Measurements from ENCODE around the gene ZYX.

Gene ZYX

GRCh38 chr7:143362131-143363015 lies 18.8 kb upstream of the ZYX start, which contains the start of gene FAM131B:
FAM131B (minus strand) TSS chr7:143362713; CDS start chr7:143362603, 110 bp downstream.
- Histone ChIP-seq H3K4me3 (replicated peaks; ENCODE audit: insufficient read depth, low read length) (peak within 1 kb of the TSS; percentile 49), H3K27me3 (ENCODE audit: insufficient read depth, poor library complexity, severe bottlenecking) (peaks cover 39% of the 10 kb centered on the region), H3K27ac (replicated peaks) (no peak within 1 kb of the TSS)
- no peak for DNase-seq (ENCODE audit: low read depth in 1 of 2, low spot score in 1 of 2)
- TF ChIP-seq, protein P1, sequence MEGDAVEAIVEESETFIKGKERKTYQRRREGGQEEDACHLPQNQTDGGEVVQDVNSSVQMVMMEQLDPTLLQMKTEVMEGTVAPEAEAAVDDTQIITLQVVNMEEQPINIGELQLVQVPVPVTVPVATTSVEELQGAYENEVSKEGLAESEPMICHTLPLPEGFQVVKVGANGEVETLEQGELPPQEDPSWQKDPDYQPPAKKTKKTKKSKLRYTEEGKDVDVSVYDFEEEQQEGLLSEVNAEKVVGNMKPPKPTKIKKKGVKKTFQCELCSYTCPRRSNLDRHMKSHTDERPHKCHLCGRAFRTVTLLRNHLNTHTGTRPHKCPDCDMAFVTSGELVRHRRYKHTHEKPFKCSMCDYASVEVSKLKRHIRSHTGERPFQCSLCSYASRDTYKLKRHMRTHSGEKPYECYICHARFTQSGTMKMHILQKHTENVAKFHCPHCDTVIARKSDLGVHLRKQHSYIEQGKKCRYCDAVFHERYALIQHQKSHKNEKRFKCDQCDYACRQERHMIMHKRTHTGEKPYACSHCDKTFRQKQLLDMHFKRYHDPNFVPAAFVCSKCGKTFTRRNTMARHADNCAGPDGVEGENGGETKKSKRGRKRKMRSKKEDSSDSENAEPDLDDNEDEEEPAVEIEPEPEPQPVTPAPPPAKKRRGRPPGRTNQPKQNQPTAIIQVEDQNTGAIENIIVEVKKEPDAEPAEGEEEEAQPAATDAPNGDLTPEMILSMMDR (IDR thresholded peaks at IDR 0.05; ENCODE audit: insufficient read depth, low read length) = no peak
- TF ChIP-seq SPI1 (IDR thresholded peaks at IDR 0.05; ENCODE audit: borderline replicate concordance, low read depth) = no peak
- no peak for TF ChIP-seq POLR2AphosphoS5 (IDR thresholded peaks at IDR 0.05; ENCODE audit: low read depth)
- no peak for TF ChIP-seq GABPA (IDR thresholded peaks at IDR 0.05; ENCODE audit: low read depth)
- TF ChIP-seq, protein P2, sequence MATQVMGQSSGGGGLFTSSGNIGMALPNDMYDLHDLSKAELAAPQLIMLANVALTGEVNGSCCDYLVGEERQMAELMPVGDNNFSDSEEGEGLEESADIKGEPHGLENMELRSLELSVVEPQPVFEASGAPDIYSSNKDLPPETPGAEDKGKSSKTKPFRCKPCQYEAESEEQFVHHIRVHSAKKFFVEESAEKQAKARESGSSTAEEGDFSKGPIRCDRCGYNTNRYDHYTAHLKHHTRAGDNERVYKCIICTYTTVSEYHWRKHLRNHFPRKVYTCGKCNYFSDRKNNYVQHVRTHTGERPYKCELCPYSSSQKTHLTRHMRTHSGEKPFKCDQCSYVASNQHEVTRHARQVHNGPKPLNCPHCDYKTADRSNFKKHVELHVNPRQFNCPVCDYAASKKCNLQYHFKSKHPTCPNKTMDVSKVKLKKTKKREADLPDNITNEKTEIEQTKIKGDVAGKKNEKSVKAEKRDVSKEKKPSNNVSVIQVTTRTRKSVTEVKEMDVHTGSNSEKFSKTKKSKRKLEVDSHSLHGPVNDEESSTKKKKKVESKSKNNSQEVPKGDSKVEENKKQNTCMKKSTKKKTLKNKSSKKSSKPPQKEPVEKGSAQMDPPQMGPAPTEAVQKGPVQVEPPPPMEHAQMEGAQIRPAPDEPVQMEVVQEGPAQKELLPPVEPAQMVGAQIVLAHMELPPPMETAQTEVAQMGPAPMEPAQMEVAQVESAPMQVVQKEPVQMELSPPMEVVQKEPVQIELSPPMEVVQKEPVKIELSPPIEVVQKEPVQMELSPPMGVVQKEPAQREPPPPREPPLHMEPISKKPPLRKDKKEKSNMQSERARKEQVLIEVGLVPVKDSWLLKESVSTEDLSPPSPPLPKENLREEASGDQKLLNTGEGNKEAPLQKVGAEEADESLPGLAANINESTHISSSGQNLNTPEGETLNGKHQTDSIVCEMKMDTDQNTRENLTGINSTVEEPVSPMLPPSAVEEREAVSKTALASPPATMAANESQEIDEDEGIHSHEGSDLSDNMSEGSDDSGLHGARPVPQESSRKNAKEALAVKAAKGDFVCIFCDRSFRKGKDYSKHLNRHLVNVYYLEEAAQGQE (IDR thresholded peaks at IDR 0.05; ENCODE audit: insufficient replicate concordance, low read depth) = no peak

DNA sequence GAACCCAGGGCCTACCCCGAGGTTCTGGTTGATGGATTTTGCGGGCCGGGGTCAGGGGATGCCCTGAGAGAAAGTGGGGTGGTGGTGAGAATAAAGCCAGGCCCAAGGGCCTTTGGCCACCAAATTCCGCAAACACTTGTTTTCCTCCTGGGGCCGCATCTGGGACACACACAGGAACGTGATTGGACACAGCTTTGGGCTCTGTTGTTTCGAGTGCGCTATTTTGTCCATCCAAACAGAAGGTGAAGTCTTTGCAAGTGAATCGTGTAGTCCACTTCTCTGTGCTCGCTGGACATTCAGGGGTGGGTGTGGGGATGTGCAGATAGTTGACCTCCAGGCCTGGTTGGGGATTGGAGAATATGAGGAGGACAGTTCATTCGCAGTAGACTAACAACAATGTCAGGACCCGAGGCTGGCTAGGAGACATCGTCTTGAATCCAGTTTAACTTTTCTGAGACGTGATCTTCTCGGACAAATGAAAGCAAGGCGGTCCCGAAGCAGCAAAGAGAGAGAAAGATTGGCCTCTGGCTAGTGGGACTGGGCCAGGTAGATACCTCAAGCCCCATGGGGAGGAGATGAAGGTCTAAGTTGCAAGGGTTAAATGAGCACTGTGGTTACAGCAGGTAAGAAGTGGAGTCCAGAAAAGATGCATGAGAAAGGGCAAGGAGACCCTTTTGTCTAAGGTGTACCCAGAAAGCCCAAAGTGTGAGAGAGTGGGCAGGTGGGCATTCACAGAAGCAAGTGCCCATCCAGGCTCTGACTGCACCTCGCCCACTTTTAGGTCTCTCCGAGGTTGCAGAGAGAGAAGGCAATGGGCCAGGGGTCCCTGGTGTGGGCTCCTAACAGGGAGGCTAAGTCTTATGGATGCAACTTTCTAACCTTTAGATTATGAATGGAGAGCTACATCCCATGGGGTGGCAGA lies 17.9 kb upstream of the ZYX start:
- TF ChIP-seq, protein P1 (IDR thresholded peaks at IDR 0.05; ENCODE audit: insufficient read depth, low read length) = no peak
- TF ChIP-seq GABPA (IDR thresholded peaks at IDR 0.05; ENCODE audit: low read depth) (no peak), POLR2AphosphoS5 (IDR thresholded peaks at IDR 0.05; ENCODE audit: low read depth) (no peak), SPI1 (IDR thresholded peaks at IDR 0.05; ENCODE audit: borderline replicate concordance, low read depth) (no peak)
- TF ChIP-seq, protein P2 (IDR thresholded peaks at IDR 0.05; ENCODE audit: insufficient replicate concordance, low read depth) = no peak
- peaks cover 39% of the 10 kb centered on the region for H3K27me3 ChIP-seq (ENCODE audit: insufficient read depth, poor library complexity, severe bottlenecking)
- peak overlapping the region; percentile 14 for H3K4me3 ChIP-seq (replicated peaks; ENCODE audit: insufficient read depth, low read length)
- DNase-seq (ENCODE audit: low read depth in 1 of 2, low spot score in 1 of 2) = no peak
- H3K27ac ChIP-seq (replicated peaks) = no peak overlapping the region

GRCh38 chr7:143367972-143368371 lies 13.2 kb upstream of the ZYX start:
- Histone ChIP-seq H3K4me3 (replicated peaks; ENCODE audit: insufficient read depth, low read length) (no peak overlapping the region), H3K27ac (replicated peaks) (no peak overlapping the region), H3K27me3 (ENCODE audit: insufficient read depth, poor library complexity, severe bottlenecking) (peaks cover 17% of the 10 kb centered on the region)
- no peak for DNase-seq (ENCODE audit: low read depth in 1 of 2, low spot score in 1 of 2)
- TF ChIP-seq, protein P1 (IDR thresholded peaks at IDR 0.05; ENCODE audit: insufficient read depth, low read length) = no peak
- TF ChIP-seq, protein P2 (IDR thresholded peaks at IDR 0.05; ENCODE audit: insufficient replicate concordance, low read depth) = no peak
- TF ChIP-seq SPI1 (IDR thresholded peaks at IDR 0.05; ENCODE audit: borderline replicate concordance, low read depth) (no peak), POLR2AphosphoS5 (IDR thresholded peaks at IDR 0.05; ENCODE audit: low read depth) (no peak), GABPA (IDR thresholded peaks at IDR 0.05; ENCODE audit: low read depth) (no peak)
